Activated CD8-positive, alpha-beta memory T cell treated with anti-CD3 and anti-CD28 coated beads, Interleukin-2, amount 50 U/mL, for 48 hours (primary cell): ENCODE results near the gene ACTG1.

Experiments used
- DNase-seq: peaks from one replicate; pipeline ENCODE4 v3.0.0-alpha.2; 2020

Gene ACTG1

GRCh38 chr17:81512562-81513371, at the start of gene ACTG1:
TSS of gene ACTG1 (minus strand) at chr17:81512799. CDS start at chr17:81512354, 445 bp downstream.
- peak; percentile 97 for DNase-seq

- no peak for DNase-seq
These were observed 48.9 kb upstream of the ACTG1 start for GRCh38 chr17:81561494-81561885.

- no peak for DNase-seq
These were observed 46.6 kb upstream of the ACTG1 start for GRCh38 chr17:81558941-81559806.

- no peak for DNase-seq
These were observed 45.5 kb upstream of the ACTG1 start for GRCh38 chr17:81558115-81558468.

- no peak for DNase-seq
These were observed 44.9 kb upstream of the ACTG1 start for GRCh38 chr17:81557276-81558114.

- DNase-seq: no peak
These were observed 44.3 kb upstream of the ACTG1 start for GRCh38 chr17:81556863-81557262.

- DNase-seq: no peak
These were observed 43.6 kb upstream of the ACTG1 start for GRCh38 chr17:81556175-81556691.

- DNase-seq: peak; percentile 72
These were observed 41.1 kb upstream of the ACTG1 start for GRCh38 chr17:81553616-81554181.

GRCh38 chr17:81553018-81553615, 40.5 kb upstream of the ACTG1 start:
- peak; percentile 86 for DNase-seq

- DNase-seq: peak; percentile 92
These were observed 39.8 kb upstream of the ACTG1 start, which contains the start of gene FAAP100 for GRCh38 chr17:81552244-81553017. TSS of gene FAAP100 (minus strand) at chr17:81552353. CDS start at chr17:81552330, 23 bp downstream.

GRCh38 chr17:81551458-81552243, 39.1 kb upstream of the ACTG1 start:
- peak; percentile 69 for DNase-seq

GRCh38 chr17:81550830-81551457, 38.3 kb upstream of the ACTG1 start:
- no peak for DNase-seq

GRCh38 chr17:81550285-81550684, 37.7 kb upstream of the ACTG1 start:
- no peak for DNase-seq

- no peak for DNase-seq
These were observed 37.2 kb upstream of the ACTG1 start for GRCh38 chr17:81549826-81550225.

- DNase-seq: no peak
These were observed 36.5 kb upstream of the ACTG1 start for GRCh38 chr17:81549031-81549557.

- no peak for DNase-seq
These were observed 35.0 kb upstream of the ACTG1 start for GRCh38 chr17:81547614-81547982.

GRCh38 chr17:81546906-81547613, 34.5 kb upstream of the ACTG1 start:
- no peak for DNase-seq

GRCh38 chr17:81545160-81545949, 32.8 kb upstream of the ACTG1 start:
- DNase-seq: no peak
